ENCODE measurements around the gene MOB2.

DNA sequence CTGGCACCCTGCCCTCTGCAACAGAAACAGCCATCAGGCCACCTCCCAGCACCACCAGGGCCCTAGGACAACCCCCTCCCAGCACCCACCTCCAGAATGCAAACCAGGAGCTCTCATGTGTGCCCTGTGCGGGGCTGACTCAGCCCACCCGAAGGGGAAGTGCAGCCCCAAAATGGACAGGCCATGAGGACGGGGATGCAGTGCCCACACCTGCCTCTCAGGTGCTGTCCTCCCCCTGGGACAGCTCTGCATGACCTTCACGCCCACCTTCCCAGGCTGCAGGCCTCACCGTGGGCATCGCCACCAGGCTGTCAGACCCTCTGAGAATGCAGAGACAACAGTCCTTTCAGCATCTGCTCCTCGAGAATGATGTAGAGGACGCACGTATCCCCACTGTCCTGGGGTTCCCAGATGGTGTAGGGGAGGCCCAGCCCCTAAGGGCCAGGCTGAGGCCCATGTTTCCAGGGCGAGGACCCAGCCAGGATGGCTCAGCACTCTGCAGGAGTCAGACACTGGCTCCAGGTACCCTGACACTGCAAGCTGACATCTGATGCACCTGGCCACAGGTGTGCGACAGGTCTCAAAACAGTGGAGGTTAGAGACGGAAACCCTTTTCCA lies 13.5 kb downstream of the MOB2 start:
- TF ChIP-seq, protein P1, sequence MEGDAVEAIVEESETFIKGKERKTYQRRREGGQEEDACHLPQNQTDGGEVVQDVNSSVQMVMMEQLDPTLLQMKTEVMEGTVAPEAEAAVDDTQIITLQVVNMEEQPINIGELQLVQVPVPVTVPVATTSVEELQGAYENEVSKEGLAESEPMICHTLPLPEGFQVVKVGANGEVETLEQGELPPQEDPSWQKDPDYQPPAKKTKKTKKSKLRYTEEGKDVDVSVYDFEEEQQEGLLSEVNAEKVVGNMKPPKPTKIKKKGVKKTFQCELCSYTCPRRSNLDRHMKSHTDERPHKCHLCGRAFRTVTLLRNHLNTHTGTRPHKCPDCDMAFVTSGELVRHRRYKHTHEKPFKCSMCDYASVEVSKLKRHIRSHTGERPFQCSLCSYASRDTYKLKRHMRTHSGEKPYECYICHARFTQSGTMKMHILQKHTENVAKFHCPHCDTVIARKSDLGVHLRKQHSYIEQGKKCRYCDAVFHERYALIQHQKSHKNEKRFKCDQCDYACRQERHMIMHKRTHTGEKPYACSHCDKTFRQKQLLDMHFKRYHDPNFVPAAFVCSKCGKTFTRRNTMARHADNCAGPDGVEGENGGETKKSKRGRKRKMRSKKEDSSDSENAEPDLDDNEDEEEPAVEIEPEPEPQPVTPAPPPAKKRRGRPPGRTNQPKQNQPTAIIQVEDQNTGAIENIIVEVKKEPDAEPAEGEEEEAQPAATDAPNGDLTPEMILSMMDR (IDR thresholded peaks at IDR 0.05): no peak
- TF ChIP-seq POLR2A (IDR thresholded peaks at IDR 0.05): no peak

All from vagina (tissue), 2 donors.